ENCODE results near the gene LTBP1. TPM values are rescaled to one million over a fixed set of nuclear protein-coding genes. Genes with fewer than 3 reads are reported as not detected.

The LTBP1 gene
- total RNA-seq, 1 experiment from 2014 or later: 10.3 TPM

DNA sequence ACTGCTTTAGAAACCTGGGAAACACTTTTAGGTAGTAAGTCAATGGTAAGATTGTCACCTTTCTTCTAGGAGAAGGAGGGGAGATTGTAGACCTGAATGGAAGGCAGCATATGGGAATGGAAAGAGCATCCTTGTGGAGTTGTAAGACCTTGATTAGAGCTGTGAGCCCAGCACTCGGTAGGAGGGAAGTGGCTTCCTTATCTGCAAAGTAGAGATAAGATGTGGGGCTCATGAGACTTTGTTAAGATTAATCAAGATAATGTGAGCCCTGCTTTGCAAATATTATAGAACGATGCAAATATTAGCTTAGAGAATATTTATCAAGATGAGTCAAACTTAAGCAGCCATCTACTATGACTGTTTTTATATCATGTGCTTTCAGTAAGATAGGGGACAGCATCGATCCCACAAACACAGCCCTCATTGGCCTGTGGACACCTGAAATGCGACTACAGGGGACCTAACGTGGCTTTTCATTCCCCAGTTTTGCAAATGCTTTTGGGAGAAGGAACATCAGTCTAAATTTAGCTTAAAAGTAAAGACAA is 243.7 kb downstream of the LTBP1 start:
- Histone ChIP-seq H3K27ac (no peak overlapping the region), H3F3A (ENCODE audit: insufficient read depth, low read depth) (no peaks in the 10 kb centered on the region), H3K9me3 (ENCODE audit: insufficient read depth, low read depth) (no peaks in the 10 kb centered on the region), H3K4me1 (replicated peaks; ENCODE audit: insufficient read depth) (no peaks in the 10 kb centered on the region), H3K36me3 (ENCODE audit: low read depth) (no peaks in the 10 kb centered on the region), H3K4me3 (no peak overlapping the region), H4K20me1 (ENCODE audit: insufficient read depth) (no peaks in the 10 kb centered on the region), H3K27me3 (ENCODE audit: insufficient read depth, low read depth) (no peaks in the 10 kb centered on the region), H2AFZ (no peak overlapping the region), H3K79me2 (ENCODE audit: low read depth) (no peaks in the 10 kb centered on the region), H3K4me2 (no peak overlapping the region), H3K9me2 (ENCODE audit: insufficient read depth) (no peaks in the 10 kb centered on the region)
- BruUV-seq (replicated peaks): no TSS peak
- DNase-seq: no peak
- no peak for TF ChIP-seq EZH2 (IDR thresholded peaks at IDR 0.05; ENCODE audit: low read depth)
- TF ChIP-seq, protein P1, sequence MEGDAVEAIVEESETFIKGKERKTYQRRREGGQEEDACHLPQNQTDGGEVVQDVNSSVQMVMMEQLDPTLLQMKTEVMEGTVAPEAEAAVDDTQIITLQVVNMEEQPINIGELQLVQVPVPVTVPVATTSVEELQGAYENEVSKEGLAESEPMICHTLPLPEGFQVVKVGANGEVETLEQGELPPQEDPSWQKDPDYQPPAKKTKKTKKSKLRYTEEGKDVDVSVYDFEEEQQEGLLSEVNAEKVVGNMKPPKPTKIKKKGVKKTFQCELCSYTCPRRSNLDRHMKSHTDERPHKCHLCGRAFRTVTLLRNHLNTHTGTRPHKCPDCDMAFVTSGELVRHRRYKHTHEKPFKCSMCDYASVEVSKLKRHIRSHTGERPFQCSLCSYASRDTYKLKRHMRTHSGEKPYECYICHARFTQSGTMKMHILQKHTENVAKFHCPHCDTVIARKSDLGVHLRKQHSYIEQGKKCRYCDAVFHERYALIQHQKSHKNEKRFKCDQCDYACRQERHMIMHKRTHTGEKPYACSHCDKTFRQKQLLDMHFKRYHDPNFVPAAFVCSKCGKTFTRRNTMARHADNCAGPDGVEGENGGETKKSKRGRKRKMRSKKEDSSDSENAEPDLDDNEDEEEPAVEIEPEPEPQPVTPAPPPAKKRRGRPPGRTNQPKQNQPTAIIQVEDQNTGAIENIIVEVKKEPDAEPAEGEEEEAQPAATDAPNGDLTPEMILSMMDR (conservative IDR thresholded peaks at IDR 0.05): no peak
- CTCF ChIA-PET: no interaction called here
- POLR2A ChIA-PET (ENCODE audit: unreplicated experiment): no interaction called here
- intact Hi-C loops (cut with micrococcal nuclease; ENCODE audit: unreplicated experiment): no loop called here

- intact Hi-C loops (cut with micrococcal nuclease; ENCODE audit: unreplicated experiment): no loop called here
- ChIA-PET POLR2A (ENCODE audit: unreplicated experiment) (no interaction called here), CTCF (no interaction called here)
- Histone ChIP-seq H3K27ac (no peak overlapping the region), H4K20me1 (ENCODE audit: insufficient read depth) (no peaks in the 10 kb centered on the region), H3K36me3 (ENCODE audit: low read depth) (no peaks in the 10 kb centered on the region), H3K79me2 (ENCODE audit: low read depth) (no peaks in the 10 kb centered on the region), H3K4me3 (no peak overlapping the region), H3K9me2 (ENCODE audit: insufficient read depth) (no peaks in the 10 kb centered on the region), H3F3A (ENCODE audit: insufficient read depth, low read depth) (no peaks in the 10 kb centered on the region), H2AFZ (no peak overlapping the region), H3K4me1 (replicated peaks; ENCODE audit: insufficient read depth) (no peaks in the 10 kb centered on the region), H3K9me3 (ENCODE audit: insufficient read depth, low read depth) (no peaks in the 10 kb centered on the region), H3K27me3 (ENCODE audit: insufficient read depth, low read depth) (no peaks in the 10 kb centered on the region), H3K4me2 (no peak overlapping the region)
- no TSS peak for BruUV-seq (replicated peaks)
- no peak for DNase-seq
- TF ChIP-seq, protein P1 (conservative IDR thresholded peaks at IDR 0.05): no peak
- TF ChIP-seq EZH2 (IDR thresholded peaks at IDR 0.05; ENCODE audit: low read depth): no peak
These were observed 249.1 kb downstream of the LTBP1 start for GRCh38 chr2:33195891-33196290.

DNA sequence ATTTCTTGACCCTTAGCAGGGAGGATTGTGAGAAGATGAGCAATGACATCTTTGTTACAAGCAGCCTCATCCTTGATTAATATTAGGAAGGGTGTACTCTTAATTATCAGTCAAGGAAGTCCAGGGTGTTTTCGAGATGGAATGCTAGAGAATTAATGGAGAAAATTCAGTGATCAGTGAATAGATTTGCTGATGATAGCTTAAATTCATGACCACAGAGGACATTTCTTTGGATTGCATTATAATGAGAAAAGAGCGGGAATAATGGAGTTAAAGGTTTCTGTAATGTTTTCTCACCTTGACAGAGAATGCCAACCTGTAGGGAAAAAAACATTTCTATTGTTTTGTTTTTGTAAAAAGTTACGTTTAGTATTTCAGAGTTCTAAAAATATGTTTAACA is 249.9 kb downstream of the LTBP1 start:
- Histone ChIP-seq H3K27me3 (ENCODE audit: insufficient read depth, low read depth) (no peaks in the 10 kb centered on the region), H3K9me2 (ENCODE audit: insufficient read depth) (no peaks in the 10 kb centered on the region), H3K36me3 (ENCODE audit: low read depth) (no peaks in the 10 kb centered on the region), H3K27ac (no peak overlapping the region), H4K20me1 (ENCODE audit: insufficient read depth) (no peaks in the 10 kb centered on the region), H3K4me1 (replicated peaks; ENCODE audit: insufficient read depth) (no peaks in the 10 kb centered on the region), H2AFZ (no peak overlapping the region), H3K4me3 (no peak overlapping the region), H3K79me2 (ENCODE audit: low read depth) (no peaks in the 10 kb centered on the region), H3K4me2 (no peak overlapping the region), H3K9me3 (ENCODE audit: insufficient read depth, low read depth) (no peaks in the 10 kb centered on the region), H3F3A (ENCODE audit: insufficient read depth, low read depth) (no peaks in the 10 kb centered on the region)
- TF ChIP-seq, protein P1 (conservative IDR thresholded peaks at IDR 0.05): no peak
- TF ChIP-seq EZH2 (IDR thresholded peaks at IDR 0.05; ENCODE audit: low read depth): no peak
- ChIA-PET CTCF (no interaction called here), POLR2A (ENCODE audit: unreplicated experiment) (no interaction called here)
- intact Hi-C loops (cut with micrococcal nuclease; ENCODE audit: unreplicated experiment): no loop called here
- no peak for DNase-seq
- no TSS peak for BruUV-seq (replicated peaks)
